Stimulated activated CD4-positive, alpha-beta T cell treated with anti-CD3 and anti-CD28 coated beads, Interleukin-12 subunit alpha, Interleukin-12 subunit beta, amount 100 ng/mL, for 4 hours (primary cell): ENCODE data around the gene PEA15.
A peak's percentile ranks its signal among the peaks of the same experiment; 100 is the strongest.

ENCODE experiments used
- DNase-seq: peaks from one replicate; pipeline ENCODE4 v3.0.0-alpha.2; 2020

Gene PEA15

DNA sequence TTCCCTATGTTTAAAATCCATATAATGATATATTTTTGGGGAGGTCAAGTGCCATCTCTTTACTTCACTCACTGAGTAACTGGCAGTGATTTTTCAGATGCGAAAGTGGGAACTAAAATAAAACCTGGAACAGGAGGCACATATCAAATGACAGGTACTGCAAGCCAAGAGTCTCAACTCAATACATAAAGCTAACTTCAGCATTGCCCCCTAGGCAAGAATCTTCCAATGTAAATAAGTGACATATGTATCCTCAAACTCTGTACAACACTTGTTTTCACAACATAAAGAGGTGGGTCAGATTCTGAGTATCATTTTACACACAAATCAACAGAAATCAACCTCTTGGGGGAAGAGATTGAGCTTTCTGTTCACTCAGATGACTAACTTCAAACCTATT is 39.0 kb downstream of the PEA15 start:
- DNase-seq = no peak

DNA sequence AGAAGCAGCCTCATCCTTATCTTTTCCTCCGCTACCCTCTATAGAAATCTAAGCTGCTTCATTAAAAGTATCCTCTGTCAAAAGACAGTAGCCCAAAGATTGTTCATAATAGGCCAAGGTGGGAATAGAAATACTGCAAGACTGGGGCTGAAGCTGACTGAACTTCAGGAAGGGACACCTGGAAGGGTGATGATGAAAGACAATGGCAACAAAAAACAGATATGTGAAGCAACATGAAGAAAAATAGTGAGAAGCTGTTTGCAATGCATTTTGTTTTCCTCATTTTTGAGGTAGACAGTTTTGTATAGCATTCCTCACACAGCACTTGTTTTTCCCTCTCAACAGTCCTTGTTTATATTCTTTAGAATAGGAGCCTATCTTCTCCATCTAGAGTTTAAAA is 40.2 kb downstream of the PEA15 start:
- DNase-seq = no peak

DNA sequence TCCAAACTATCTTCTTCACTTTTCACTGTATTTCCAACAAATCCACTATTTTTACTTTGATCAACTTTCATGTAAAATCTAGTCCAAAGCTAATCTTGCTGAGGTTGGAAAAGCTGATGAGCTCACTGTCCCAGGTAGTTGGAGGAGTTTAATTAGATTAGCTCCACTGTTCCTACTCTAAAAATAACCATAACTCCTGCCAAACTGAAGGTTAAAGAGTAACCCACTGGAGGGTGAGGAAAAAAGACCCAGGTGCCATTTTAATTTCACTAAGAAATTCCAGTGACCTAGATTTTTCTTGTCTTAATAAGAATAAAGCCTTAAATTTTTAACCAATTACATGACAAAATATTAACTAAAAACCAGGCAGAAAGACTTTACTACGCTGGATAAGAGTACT is 41.9 kb downstream of the PEA15 start:
- DNase-seq = no peak

DNA sequence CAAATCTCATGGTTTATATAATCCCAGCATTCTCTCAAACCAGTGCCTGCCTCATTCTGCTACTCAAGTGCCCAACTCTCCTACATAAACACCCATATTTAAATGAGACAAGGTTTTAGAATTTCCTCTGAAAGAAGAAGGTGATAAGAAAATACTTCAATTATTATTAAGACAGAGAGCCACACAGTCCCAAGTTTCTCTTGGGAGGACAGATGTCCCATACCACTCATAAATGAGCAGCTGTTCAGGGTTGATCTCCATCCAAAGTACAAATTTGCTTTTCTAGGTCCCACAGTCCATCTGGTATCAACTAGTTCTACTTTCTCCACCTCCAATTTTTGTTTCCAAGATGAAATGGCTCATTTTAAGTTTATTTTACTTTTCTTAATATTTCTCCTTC is 45.8 kb downstream of the PEA15 start:
- no peak for DNase-seq

DNA sequence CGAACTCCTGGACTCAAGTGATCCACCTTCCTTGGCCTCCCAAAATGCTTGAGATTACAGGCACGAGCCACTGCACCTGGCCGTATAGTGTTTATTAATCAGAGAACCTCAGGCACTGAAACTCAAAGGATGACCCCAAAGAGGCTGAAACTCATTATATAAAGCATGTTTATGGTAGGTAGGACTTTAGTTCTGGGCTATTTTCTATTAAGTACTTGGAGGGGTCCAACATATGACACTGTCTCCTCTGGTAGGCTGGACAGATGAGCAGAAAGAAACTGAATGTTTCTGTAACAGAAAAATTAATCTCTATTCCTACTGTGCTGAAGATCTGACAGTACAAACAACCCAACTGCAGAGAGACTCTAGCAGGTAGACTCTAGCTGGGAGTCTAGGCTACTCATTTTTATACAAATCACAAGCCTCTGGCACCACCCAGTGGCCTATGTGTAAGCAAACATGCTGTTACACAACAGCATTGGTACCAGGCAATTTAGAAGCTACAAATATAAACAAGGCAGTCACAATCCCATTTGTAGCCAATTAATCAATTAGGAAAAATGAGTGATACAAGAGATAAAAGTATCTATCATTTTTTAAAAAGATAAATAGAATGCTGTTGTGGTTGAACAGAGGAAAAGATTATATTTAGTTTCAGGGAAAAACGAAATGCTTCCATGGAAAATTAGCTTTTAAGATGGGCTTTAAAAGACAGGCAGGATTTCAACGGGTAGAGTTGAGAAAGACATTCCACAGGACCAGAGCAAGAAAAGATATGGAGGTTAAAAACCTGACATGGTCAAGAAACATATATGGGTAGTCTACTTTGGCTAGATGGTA is 46.7 kb downstream of the PEA15 start:
- DNase-seq = peak; percentile 36

DNA sequence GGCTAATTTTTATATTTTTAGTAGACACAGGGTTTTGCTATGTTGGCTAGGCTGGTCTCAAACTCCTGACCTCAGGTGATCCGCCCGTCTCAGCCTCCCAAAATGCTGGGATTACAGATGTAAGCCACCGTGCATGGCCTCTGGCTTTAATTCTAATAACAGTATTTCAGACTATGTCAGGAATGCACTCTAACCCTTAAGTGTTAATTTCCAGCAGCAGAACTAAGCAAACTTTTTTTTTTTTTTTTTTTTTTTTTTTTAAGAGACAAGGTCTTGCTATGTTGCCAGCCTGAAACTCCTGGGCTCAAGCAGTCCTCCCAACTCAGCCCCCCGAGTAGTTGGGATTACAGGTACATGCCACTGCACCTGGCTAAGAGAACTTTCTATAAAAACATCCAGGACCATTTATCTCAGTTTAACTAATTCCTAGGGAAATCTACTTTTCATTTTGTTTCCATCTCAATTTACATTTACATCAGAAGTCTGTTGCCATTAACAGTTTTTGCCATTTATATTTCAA is 50.7 kb downstream of the PEA15 start:
- DNase-seq = no peak

DNA sequence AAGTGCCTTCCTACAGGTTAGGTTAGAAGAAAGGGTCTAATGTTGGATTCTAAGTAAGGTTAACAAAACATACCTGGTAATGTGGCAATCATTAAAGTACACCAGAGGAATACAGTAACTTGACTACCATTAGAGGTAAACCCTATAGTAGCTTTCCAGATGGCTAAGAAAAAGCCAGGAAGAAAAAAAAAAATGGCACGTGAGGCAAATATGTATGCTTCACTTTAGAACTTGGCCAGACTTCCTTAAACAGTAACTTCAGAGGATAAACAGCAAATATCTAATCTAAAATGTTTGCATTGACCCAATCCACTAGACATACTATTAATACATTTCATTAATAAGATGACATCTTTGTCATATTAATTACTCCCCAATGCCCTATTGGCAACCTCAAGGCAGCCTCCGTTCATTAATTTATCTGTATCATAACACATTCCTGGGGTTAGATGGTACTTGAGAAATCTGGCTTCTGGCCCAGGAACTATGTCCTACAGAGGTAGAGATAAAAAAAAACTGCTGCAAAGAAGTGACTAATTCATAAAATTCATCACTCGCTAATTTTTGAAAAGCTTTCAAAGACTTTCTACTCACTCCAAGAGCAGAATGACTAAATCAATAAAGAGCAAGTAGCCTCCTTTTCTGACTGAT is 51.3 kb downstream of the PEA15 start:
- DNase-seq = no peak

DNA sequence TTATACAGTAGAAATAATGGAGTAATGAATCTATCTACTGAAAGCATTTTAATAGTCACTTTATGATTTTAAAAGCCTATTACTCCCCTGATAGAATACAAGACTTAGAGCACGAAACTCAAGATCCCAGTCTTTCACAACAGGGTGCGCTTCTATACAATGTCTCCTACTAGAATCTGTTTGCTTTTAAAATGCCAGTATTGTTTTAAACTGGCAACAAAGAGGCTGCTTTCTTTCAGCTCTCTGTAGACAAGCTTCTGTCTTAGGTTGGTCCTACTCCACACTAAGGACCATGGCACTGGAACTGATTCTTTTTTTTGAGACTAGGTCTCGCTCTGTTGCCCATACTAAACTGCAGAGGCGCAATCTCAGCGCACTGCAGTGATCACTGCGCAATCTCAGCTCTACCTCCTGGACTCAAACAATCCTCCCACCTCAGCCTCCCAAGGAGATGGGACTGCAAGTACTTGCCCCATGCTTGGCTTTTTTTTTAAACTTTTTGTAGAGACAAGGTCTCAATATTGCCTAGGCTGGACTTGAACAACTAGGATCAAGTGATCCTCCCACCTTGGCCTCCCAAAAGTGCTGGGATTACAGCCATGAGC is 52.3 kb downstream of the PEA15 start:
- no peak for DNase-seq

DNA sequence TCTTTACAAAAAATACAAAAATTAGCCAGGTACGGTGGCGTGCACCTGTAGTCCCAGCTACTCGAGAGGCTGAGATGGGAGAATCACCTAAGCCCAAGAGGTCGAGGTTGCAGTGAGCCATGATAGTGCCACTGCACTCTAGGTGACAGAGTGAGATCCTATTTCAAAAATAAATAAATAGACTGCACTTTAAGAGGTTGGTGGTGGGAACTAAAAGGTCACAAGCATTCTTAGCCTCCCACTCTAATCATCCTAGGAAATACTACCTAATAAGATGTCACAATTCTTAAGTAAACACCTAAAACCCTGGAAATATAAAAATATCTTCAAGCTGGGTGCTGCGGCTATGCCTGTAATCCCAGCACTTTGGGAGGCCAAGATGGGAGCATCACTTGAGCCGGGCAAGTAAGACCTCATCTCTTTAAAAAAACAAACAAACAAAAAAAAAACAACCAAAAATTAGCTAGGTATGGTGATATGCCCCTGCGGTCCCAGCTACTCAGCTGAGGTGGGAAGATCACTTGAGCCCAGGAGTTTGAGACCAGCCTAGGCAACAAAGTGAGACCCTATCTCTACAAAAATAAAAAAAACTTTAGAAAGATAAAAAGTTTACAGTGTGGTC is 53.1 kb downstream of the PEA15 start:
- DNase-seq = no peak

DNA sequence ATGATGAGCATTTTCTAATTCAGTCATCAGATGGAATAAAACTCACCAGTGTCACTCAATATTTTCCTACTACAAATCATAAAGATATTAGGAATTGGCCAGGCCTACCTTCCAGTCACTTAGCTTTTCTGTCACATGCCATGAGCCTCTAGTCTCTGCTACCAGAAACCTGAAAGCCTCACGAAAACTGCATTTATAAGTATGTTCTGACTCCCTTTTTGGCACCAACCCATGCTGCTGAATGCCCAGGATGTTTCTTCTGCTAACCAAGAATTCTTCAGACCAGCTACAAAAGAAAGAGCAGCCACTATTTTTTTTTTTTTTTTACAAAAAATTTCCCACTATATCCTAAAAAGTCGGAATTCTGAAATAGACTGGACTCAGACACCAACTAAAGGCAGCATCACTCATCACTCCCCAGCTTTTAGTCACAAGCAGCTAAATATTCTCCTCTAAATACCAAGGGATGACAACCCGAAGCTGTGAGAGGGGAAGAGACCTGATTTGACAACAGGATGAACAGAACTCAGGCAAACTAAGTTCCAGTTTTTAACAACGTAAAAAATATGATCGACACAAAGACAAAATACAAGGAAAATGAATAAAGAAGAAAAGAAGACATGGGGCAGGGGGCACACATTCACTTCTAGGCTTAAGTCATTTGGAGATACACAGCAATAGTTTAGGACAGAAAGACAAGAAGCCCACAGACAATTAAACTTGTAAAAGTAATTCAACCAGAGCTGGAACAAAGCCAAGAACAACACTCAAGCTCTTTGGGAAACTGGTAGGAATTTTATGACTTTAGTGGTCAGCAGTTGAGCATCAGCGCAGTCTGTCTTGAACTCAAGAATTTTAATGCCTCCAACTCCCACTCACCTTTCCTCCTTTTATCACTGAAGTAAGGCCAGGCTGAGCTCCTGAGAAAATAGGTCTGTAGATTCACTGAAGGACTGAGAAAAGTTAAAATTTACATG is 55.5 kb downstream of the PEA15 start:
- DNase-seq = no peak

DNA sequence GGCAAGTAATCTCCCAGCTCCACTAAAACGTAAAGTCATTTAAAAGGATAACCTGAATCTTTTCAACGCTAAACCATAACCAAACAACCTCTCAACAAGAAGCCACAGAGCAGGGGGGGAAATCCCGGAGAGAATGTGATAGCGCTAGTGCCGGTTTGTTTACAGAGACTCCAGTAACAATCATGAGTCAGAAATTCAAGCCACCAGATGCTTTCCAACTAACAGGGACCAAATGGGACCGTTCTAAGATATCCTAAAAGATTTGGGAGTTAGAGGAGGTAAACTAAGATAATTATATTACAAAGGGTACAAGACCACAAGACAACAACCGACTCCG is 56.3 kb downstream of the PEA15 start:
- DNase-seq = peak; percentile 44

DNA sequence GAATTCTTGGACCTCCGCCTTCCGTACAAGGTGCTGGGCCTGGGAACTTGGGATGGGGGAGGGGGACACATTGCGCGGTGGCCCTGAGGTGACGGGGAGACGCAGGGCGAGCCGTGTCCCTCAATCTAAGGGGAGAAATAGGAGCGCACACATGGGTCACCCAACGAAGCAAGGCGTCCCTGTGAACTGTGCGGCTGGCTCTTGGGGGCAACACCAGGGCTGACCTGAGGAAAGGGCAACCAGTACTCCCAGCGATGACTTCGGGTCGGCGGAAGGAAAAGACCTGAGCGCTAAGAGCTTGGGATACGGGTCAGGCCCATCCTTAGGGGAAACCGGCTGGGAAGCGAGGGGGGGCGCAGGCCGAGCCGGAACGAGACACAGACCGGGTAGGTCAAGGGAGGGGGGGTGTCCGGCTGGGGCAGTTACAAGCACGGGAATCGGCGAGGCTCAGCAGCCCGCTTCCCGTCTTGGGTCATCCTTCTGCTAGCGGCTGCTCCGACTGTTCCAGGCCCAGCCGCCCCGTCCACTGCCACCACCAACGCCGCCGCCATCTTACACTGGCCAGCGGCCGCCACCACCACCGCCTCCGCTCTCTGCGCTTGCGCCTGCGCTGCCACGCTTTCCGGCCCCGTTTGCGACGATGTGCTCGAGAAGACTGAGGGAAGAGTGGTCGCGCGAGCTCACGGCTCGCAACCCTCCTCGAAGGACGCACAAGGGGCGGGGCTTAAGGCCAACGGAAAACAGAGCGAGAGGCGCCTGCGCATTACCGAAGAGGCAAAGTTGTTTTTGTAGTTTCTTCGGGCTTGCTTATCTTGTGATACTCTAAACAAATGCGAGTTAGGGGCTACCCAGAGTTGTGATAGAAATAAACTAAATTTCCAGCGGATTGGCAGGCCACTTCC is 57.0 kb downstream of the PEA15 start, which contains the start of gene DCAF8:
Gene DCAF8, minus strand, starts transcription at position 657 of the 902 bp plus-strand sequence. CDS start 18,541 bp downstream, outside the sequence.
- DNase-seq = peak; percentile 96

DNA sequence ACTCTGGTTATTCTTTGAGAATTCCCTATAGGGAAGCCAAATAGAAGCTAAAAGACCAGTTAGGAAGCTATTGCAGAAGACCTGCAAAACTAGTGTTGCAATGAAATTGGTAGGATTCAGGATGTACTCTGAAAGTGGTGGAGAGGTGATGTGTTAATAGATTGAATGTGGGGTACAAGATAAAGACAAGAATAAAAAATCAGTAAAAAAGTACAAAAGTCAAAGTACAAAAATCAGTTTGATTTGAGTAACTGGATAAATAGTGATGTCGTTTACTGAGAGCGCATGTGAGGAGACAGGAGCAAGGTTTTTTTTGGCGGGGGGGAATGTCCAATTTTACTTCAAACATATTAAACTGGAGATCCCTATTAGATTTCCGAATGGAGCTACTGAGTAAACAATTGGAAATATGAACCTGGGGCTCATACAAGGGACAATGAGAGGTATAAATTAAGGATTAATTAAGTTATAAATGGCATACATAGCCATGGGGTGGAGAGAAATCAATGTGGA is 59.7 kb downstream of the PEA15 start:
- DNase-seq = no peak
